ENCODE data around the gene ARF1. TPM values are rescaled to one million over a fixed set of nuclear protein-coding genes. Genes with fewer than 3 reads are reported as not detected.

Gene ARF1
- total RNA-seq, 2 experiments from 2014 or later: 318 to 322 TPM

DNA sequence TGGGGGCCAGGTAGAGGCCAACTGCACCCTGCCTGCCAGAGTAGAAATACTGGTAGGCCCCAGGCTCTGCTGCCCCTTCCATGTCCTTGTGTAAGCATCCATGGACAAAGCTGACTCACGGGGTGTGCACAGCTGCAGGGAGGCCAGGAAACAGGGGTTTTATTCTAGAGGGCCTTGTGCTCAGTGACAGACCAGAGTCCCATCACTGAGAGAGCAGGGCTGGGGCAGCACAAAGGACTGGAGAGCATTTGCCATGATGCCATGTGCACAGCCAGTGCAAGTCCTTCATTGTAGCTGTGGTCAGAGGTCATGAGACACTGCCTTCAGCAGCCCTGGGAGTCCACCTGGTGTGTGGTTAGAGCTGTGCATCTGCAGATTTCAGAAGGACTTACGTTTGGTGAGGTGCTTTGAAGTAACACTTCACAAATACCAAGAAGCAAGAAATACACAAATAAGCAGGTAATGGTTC, 8.1 kb downstream of the ARF1 start:
- Mint-ChIP-seq H3K9me3 (peaks cover 5% of the 10 kb centered on the region), H3K4me3 (peak overlapping the region; percentile 59), H3K27ac (peak overlapping the region; percentile 99), H3K4me1 (ENCODE audit: low read depth) (peaks cover 90% of the 10 kb centered on the region), H3K27me3 (no peaks in the 10 kb centered on the region), H3K36me3 (ENCODE audit: low read depth) (peaks cover 73% of the 10 kb centered on the region)
- Histone ChIP-seq H3K27ac (ENCODE audit: low read depth in 1 of 2, low read length in 2 of 2) (peak overlapping the region in 1 of 2 donors; percentile 46), H3K4me3 (ENCODE audit: low read length) (no peak overlapping the region), H3K4me1 (ENCODE audit: insufficient read depth, low read length) (peaks cover 93% of the 10 kb centered on the region), H3K36me3 (ENCODE audit: insufficient read depth, low read length) (peaks cover 47% of the 10 kb centered on the region), H3K27me3 (ENCODE audit: control insufficient read depth in 1 of 2, insufficient read depth in 2 of 2, low read length in 2 of 2) (no peaks in the 10 kb centered on the region), H3K9me3 (ENCODE audit: control insufficient read depth in 1 of 2, insufficient read depth in 1 of 2, low read length in 2 of 2) (peaks cover 7 to 23% of the 10 kb centered on the region in 2 experiments)
- no peak for ATAC-seq (ENCODE audit: poor library complexity)
- ChIA-PET POLR2A (interaction anchor here (1.0 to 2.4 kb wide), 4 partner anchors 8 to 396 kb away, joined by 4 to 20 read pairs (median 4); partner anchors contain the start of genes ARF1 and RNF187), CTCF (interaction anchor here (1.2 kb wide), 1 partner anchor 9 kb away, joined by 3 read pairs; no protein-coding TSS in a partner anchor)
- intact Hi-C loops (cut with DNase I, micrococcal nuclease): no loop called here
- peak in 2 of 14 experiments; percentile 2 to 43 for DNase-seq
- TF ChIP-seq CTCF (IDR thresholded peaks at IDR 0.05): no peak

DNA sequence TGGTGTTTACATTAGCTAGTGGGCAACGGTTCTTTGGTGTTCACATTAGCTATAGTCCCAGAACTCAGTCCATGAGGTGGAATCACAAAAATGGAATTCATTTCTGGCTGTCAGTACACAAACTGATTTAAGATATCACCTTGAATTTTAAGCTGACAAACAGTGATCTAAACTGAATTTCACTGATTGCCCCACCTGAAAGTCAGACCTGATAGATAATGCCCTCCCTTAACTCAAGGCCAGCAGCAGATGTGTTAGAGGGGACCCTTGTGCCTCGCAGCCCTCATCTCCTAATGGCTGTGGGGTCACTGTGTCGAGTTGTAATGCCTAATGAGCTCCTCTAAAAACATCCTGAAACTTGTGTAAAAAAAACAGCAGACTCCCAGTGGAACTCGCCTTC, 8.6 kb downstream of the ARF1 start:
- Histone ChIP-seq H3K4me3 (ENCODE audit: low read length) (no peak overlapping the region), H3K4me1 (ENCODE audit: insufficient read depth, low read length) (peaks cover 93% of the 10 kb centered on the region), H3K36me3 (ENCODE audit: insufficient read depth, low read length) (peaks cover 50% of the 10 kb centered on the region), H3K27ac (ENCODE audit: low read depth in 1 of 2, low read length in 2 of 2) (no peak overlapping the region), H3K27me3 (ENCODE audit: control insufficient read depth in 1 of 2, insufficient read depth in 2 of 2, low read length in 2 of 2) (no peaks in the 10 kb centered on the region), H3K9me3 (ENCODE audit: control insufficient read depth in 1 of 2, insufficient read depth in 1 of 2, low read length in 2 of 2) (peaks cover 7 to 23% of the 10 kb centered on the region in 2 experiments)
- intact Hi-C loops (cut with DNase I, micrococcal nuclease): no loop called here
- H3K27me3 Mint-ChIP-seq: no peaks in the 10 kb centered on the region
- peaks cover 76% of the 10 kb centered on the region for H3K36me3 Mint-ChIP-seq (ENCODE audit: low read depth)
- H3K4me1 Mint-ChIP-seq (ENCODE audit: low read depth): peaks cover 90% of the 10 kb centered on the region
- ChIA-PET POLR2A (interaction anchor here (1.0 to 2.4 kb wide), 4 partner anchors 8 to 396 kb away, joined by 4 to 20 read pairs (median 4); partner anchors contain the start of genes ARF1 and RNF187), CTCF (interaction anchor here (1.2 kb wide), 1 partner anchor 9 kb away, joined by 3 read pairs; no protein-coding TSS in a partner anchor)
- peak overlapping the region; percentile 99 for H3K27ac Mint-ChIP-seq
- H3K4me3 Mint-ChIP-seq: peak overlapping the region; percentile 59
- DNase-seq (no peak), ATAC-seq (ENCODE audit: poor library complexity) (no peak)
- no peak for TF ChIP-seq CTCF (IDR thresholded peaks at IDR 0.05)
- peaks cover 5% of the 10 kb centered on the region for H3K9me3 Mint-ChIP-seq

DNA sequence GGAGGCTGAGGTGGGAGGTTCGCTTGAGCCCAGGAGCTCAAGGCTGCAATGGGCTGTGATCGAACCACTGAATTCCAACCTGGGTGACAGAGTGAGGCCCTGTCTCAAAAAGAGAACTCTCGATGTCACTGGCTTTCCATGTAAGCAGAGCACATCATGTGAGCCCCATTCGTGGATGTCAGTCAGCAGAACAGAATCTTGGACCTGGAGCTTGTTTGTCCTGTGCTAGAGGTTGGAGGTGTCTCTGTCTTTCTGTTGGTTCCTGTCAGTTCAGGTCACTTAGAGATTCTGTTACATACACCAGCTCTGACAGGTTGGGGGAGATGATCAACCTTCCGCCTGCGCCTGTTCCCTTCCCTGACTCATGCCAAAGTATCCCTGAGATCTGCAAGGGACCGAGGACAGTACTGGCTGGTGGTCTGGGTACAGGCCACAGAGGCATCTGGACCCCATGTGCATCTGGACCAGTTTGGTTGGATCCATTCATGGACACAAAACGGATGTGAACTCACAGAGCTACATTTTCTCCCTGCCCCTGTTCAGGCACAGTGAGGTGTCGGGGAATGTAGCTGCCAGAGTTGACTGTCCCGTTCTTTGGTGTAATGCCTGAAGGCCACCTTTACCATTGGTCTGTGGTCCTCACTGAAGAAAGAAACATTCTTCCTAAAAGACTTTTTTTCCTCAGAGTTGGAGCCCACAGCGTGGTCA, 10.0 kb downstream of the ARF1 start:
- Histone ChIP-seq H3K9me3 (ENCODE audit: control insufficient read depth in 1 of 2, insufficient read depth in 1 of 2, low read length in 2 of 2) (peaks cover 7 to 23% of the 10 kb centered on the region in 2 experiments), H3K27me3 (ENCODE audit: control insufficient read depth in 1 of 2, insufficient read depth in 2 of 2, low read length in 2 of 2) (no peaks in the 10 kb centered on the region), H3K4me3 (ENCODE audit: low read length) (no peak overlapping the region), H3K27ac (ENCODE audit: low read depth in 1 of 2, low read length in 2 of 2) (no peak overlapping the region), H3K36me3 (ENCODE audit: insufficient read depth, low read length) (peaks cover 65% of the 10 kb centered on the region), H3K4me1 (ENCODE audit: insufficient read depth, low read length) (peaks cover 88% of the 10 kb centered on the region)
- ChIA-PET CTCF (interaction anchor here (0.8 kb wide), 1 partner anchor 93 kb away, joined by 3 read pairs; no protein-coding TSS in a partner anchor), POLR2A (interaction anchor here (1.9 to 2.4 kb wide), 2 partner anchors 10 to 17 kb away, joined by 4 to 20 read pairs; partner anchors contain the start of gene ARF1)
- Mint-ChIP-seq H3K27ac (peak overlapping the region; percentile 99), H3K4me1 (ENCODE audit: low read depth) (peaks cover 76% of the 10 kb centered on the region), H3K4me3 (no peak overlapping the region), H3K27me3 (no peaks in the 10 kb centered on the region), H3K9me3 (peaks cover 5% of the 10 kb centered on the region), H3K36me3 (ENCODE audit: low read depth) (peaks cover 86% of the 10 kb centered on the region)
- no peak for TF ChIP-seq CTCF (IDR thresholded peaks at IDR 0.05)
- intact Hi-C loops (cut with DNase I, micrococcal nuclease): no loop called here
- no peak for ATAC-seq (ENCODE audit: poor library complexity)
- no peak for DNase-seq

All from CD4-positive, alpha-beta T cell (primary cell).